Hepatocyte (in vitro differentiated cells): ENCODE measurements around the gene CISD2.

ENCODE experiments used
- CTCF ChIP-seq: fragments of 200-600 bp; sonication (generic); IDR thresholded peaks from 2 replicates; pipeline ENCODE4 v1.5.1; 2016; ENCODE audit warnings: antibody characterized with exemption, mild to moderate bottlenecking; ENCODE audit not compliant: poor library complexity
- EZH2 ChIP-seq: fragments of 200-600 bp; sonication (generic); IDR thresholded peaks from 2 replicates; pipeline ENCODE4 v1.6.1; 2016; ENCODE audit warnings: antibody characterized with exemption, mild to moderate bottlenecking, borderline replicate concordance

GRCh38 chr4:102868781-102869568 lies at the start of gene CISD2:
- no peak for TF ChIP-seq CTCF
- TF ChIP-seq EZH2, result no peak
